Memory B cell (primary cell): ENCODE measurements around the gene DLG5.

Source experiments
- ATAC-seq: fragments of 150-1000 bp; cut with Tn5 transposase; 2 replicates; pipeline ENCODE4 v1.10.0; 2021; ENCODE audit warnings: low read depth, mild to moderate bottlenecking, moderate library complexity
- DNase-seq, 2 donors: peaks; one replicate each; pipeline ENCODE4 v3.0.0; 2022; ENCODE audit warnings: low spot score in 2 of 2
- H3K27ac Mint-ChIP-seq: one replicate; pipeline ENCODE4 v1.8.0; 2022; ENCODE audit warnings: mild to moderate bottlenecking, moderate library complexity, mixed read lengths
- H3K27me3 Mint-ChIP-seq: one replicate; pipeline ENCODE4 v1.8.0; 2022; ENCODE audit warnings: mixed read lengths
- H3K36me3 Mint-ChIP-seq: one replicate; pipeline ENCODE4 v1.8.0; 2022; ENCODE audit warnings: mild to moderate bottlenecking, mixed read lengths
- H3K4me1 Mint-ChIP-seq: one replicate; pipeline ENCODE4 v1.8.0; 2022; ENCODE audit warnings: mixed read lengths
- H3K4me3 Mint-ChIP-seq: one replicate; pipeline ENCODE4 v1.8.0; 2022; ENCODE audit warnings: mild to moderate bottlenecking, moderate library complexity, mixed read lengths
- H3K9me3 Mint-ChIP-seq: one replicate; pipeline ENCODE4 v1.8.0; 2022; ENCODE audit warnings: mixed read lengths

Gene DLG5

DNA sequence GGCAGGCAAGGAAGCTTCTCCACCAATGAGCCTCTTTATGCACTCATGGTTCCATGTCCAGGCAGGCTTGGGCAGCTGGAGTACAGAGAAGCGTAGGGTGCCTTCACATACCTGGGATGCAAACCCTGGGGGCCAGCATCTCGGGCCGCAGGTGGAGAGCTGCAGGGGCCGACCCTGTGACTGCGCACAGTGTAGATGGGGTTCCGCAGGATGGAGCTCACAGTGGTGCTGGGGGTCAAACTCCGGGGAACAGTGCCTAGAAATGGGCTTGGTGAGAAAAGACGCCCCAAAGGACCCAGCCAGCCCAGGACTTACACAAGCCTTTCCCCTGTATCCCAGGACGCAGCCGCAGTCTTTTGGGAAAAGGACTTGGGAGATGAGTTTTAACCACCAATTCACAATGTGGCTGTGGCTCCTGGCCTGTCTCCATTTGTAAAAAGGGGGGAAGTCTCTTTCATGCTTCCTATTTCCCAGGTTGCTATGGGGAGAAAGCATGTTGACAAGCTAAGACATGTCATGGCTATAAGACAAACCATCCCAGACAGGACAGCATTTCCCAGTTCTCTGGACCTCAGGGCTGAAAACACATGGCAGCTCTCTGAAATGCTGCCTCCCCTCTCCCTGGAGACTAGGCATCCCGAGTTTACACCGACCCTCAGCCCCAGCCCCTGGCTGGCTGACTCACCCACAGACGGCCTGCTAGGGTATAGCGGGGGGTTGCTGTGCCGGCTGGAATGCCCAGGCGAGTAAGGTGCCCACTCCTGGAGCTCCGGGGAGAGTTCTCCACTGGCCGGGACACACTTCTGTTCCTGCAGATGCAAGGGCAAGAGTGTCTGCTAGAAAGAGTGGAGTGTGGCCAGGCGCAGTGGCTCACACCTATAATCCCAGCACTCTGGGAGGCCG lies 107.1 kb downstream of the DLG5 start:
- H3K27me3 Mint-ChIP-seq, result no peaks in the 10 kb centered on the region
- DNase-seq (no peak), ATAC-seq (no peak)
- no peak overlapping the region for H3K4me3 Mint-ChIP-seq
- H3K9me3 Mint-ChIP-seq, result no peaks in the 10 kb centered on the region
- H3K4me1 Mint-ChIP-seq, result no peaks in the 10 kb centered on the region
- no peak overlapping the region for H3K27ac Mint-ChIP-seq
- H3K36me3 Mint-ChIP-seq, result no peaks in the 10 kb centered on the region

DNA sequence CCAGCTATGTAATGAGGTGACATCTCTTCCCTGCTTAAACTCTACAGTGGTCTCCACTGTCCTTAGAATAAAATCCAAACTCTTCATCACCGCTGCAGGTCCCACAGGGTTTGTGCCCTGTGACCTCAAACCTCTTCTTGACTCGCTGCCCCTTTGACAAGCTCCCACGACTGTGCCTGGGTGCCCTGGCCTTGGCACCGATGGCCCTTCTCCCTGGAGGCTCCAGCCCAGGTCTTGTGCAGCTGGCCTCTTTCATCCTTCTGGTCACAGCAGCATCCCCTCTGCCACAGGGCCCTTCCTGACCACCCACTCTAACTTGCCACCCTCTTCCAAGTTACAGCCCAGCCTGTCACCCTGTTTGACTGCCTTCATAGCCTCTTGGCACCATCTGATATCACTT lies 108.2 kb downstream of the DLG5 start:
- DNase-seq (no peak), ATAC-seq (no peak)
- Mint-ChIP-seq H3K9me3 (no peaks in the 10 kb centered on the region), H3K27me3 (no peaks in the 10 kb centered on the region), H3K4me1 (no peaks in the 10 kb centered on the region), H3K4me3 (no peak overlapping the region), H3K36me3 (no peaks in the 10 kb centered on the region), H3K27ac (no peak overlapping the region)

DNA sequence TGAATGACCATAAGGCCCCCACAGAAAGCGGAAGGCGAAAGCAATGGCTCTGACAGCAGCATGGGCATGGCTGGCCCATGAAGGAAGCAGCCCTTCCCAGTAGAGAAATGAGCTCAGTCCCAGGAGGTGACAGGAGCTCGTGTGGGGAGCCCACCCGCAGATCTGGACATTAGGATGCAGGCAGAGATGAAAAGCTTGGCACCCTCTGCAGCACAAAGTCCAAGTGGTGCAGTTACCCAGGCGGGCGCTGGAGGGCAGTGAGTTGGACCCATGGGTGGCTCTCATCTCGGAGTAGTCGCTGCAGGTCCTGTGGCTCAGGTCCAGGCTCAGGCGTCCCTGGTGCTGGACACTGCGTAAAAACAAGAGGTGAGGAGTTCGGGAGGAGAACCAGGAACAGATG lies 109.0 kb downstream of the DLG5 start:
- DNase-seq, result no peak
- H3K4me1 Mint-ChIP-seq, result no peaks in the 10 kb centered on the region
- no peaks in the 10 kb centered on the region for H3K9me3 Mint-ChIP-seq
- ATAC-seq, result no peak
- H3K27ac Mint-ChIP-seq, result no peak overlapping the region
- no peaks in the 10 kb centered on the region for H3K27me3 Mint-ChIP-seq
- no peak overlapping the region for H3K4me3 Mint-ChIP-seq
- no peaks in the 10 kb centered on the region for H3K36me3 Mint-ChIP-seq

DNA sequence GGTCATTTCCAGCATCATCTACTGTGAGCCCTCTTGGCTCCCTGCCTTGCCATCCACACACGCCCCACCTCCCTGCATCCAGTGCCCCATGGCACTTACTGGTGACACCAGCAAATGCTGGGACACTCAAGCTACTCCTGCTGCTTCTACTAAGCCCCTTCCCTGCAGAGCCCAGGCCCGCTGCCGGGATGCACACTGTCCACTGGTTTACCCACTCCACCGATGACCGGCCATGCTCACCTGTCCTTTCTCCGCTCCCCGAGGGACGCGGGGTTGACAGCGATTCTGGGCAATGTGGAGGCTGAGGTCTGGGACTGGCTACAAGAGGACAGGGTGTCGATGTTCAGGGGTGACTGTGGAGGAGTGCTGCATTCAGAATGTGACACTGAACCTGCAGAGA lies 110.2 kb downstream of the DLG5 start:
- Mint-ChIP-seq H3K4me3 (no peak overlapping the region), H3K27me3 (no peaks in the 10 kb centered on the region), H3K9me3 (no peaks in the 10 kb centered on the region), H3K27ac (no peak overlapping the region), H3K36me3 (no peaks in the 10 kb centered on the region), H3K4me1 (no peaks in the 10 kb centered on the region)
- ATAC-seq (no peak), DNase-seq (no peak)

DNA sequence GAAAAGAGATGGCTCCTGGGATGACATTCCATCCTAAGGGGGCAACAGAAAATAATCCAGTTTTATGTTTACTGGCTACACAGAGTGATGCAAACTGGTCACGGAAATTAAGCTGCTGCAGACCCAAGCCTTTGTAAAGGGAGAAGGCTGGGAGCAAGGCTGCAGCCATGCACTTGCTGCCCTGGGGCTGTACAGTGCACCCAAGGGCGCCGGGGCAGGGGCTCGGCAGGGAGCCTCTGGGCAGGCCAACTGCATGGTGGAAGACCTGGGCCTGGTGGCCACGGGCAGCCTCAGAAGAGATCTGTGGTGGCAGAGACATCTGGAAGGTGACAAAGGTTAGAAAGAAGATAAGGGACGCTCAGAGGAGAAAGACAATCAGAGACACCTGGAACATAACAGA lies 113.8 kb downstream of the DLG5 start:
- H3K27me3 Mint-ChIP-seq, result no peaks in the 10 kb centered on the region
- no peak overlapping the region for H3K27ac Mint-ChIP-seq
- H3K4me3 Mint-ChIP-seq, result no peak overlapping the region
- DNase-seq (no peak), ATAC-seq (no peak)
- H3K4me1 Mint-ChIP-seq, result no peaks in the 10 kb centered on the region
- H3K36me3 Mint-ChIP-seq, result no peaks in the 10 kb centered on the region
- H3K9me3 Mint-ChIP-seq, result no peaks in the 10 kb centered on the region

DNA sequence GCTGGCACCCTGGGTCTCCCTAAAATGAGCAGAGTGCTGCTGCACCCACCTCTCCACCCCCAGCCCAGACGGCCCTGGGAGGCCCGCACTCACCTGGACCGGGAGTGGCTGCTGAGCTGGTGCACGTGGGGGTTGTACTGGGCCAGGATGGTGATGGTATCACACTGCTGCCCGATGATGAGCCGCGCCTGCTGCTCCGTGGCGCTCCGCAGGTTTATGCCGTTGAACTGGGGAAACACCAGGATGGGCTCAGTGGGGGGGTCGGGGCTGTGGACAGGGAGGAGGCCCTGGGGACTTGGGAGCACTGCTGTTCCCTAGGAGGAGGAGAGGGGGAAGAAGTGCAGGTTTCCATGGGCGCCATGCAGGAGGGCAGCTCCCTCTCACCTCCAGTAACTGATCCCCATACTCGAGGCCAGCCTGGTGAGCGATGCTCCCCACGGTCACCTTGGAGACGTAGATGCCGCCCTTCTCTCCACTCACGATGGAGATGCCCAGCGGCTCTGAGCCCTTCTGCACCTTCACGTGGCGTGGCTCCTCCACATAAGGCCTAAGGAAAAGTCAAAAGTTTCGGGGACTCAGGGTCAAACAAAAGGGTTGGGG lies 114.6 kb downstream of the DLG5 start:
- Mint-ChIP-seq H3K9me3 (no peaks in the 10 kb centered on the region), H3K36me3 (no peaks in the 10 kb centered on the region), H3K27ac (no peak overlapping the region), H3K27me3 (no peaks in the 10 kb centered on the region), H3K4me1 (no peaks in the 10 kb centered on the region), H3K4me3 (no peak overlapping the region)
- ATAC-seq, result no peak
- DNase-seq, result no peak

DNA sequence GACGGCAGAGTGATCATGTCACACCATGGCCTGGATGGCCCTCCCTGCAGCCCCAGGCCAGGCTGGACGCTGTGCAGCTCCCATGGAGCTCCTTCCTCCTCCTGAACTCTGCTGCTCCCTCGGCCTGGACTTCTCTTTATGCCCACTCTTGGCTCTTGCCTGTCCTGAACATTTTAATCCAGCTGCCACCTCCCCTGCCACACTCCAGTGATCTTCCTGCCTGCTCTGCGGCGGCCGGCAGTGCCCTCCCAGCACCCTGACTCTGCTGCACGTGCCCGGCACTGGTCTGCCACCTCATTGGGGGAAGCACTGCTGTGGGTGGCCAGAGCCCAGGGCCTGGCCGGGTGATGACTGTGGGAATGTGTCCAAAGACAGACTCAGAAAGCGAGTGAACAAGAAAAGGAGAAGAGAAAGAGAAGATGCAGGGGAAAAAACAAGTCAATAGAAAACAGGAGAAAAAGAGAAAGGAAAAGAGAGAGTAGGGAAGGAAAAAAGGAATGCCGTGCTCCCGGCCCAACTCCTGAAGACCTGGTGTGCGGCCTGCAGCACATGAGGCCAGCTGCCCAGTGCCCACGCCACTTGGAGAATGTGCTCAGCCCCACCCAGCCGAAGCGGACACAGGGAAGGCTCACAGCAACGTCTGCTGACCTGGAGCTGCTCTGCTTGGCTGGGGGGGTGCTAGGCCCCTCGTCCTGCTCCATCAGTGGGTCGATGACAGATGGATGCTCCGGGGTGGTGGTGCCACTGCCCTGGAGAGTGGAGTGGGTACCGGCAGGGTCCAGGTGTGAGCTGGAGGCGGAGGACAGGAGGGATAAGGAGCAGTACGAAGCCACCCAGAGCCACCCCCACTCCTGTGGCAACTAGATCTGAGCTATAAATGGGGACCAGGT lies 115.9 kb downstream of the DLG5 start:
- DNase-seq (no peak), ATAC-seq (no peak)
- H3K9me3 Mint-ChIP-seq, result no peaks in the 10 kb centered on the region
- H3K36me3 Mint-ChIP-seq, result no peaks in the 10 kb centered on the region
- no peak overlapping the region for H3K4me3 Mint-ChIP-seq
- no peaks in the 10 kb centered on the region for H3K27me3 Mint-ChIP-seq
- no peak overlapping the region for H3K27ac Mint-ChIP-seq
- H3K4me1 Mint-ChIP-seq, result no peaks in the 10 kb centered on the region

DNA sequence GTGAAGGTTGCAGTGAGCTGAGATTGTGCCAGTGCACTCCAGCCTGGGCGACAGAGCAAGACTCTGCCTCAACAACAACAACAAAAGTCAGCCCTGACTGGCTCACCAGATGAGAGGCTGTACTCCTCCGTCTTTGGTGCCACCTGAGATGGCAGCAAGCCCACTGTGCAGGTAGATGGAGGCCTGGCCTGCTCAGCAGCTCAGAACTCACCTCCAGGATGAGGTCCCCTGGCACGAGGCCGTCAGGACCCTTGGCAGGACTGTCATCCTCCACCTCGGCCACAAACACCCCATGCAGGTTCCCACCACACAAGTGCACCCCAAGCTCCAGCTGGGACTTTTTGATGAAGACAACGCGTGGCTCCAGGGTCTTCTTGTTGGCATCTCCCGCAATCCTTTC lies 117.2 kb downstream of the DLG5 start:
- DNase-seq, result no peak
- Mint-ChIP-seq H3K27ac (no peak overlapping the region), H3K4me1 (no peaks in the 10 kb centered on the region), H3K36me3 (no peaks in the 10 kb centered on the region), H3K9me3 (no peaks in the 10 kb centered on the region), H3K4me3 (no peak overlapping the region), H3K27me3 (no peaks in the 10 kb centered on the region)
- ATAC-seq, result no peak

DNA sequence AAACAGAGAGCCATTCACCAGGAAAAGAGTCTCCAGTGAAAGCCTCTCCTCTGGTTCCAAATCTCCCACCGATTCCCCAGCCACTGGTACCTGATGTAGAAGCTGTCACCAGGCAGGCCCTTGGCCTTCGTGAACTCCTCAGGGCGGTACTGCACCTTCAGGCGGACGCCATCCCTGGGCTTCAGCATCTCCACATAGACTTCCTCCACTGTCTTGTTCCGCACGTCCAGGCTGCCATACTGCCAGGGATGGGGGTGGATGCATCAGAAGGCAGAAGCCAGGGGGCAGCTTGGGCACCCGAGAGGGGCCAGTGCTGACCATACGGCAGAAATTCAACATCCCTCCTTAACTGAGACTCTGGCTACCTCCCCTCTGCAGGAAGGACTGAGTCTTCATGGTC lies 118.8 kb downstream of the DLG5 start:
- no peak overlapping the region for H3K4me3 Mint-ChIP-seq
- ATAC-seq (no peak), DNase-seq (no peak)
- H3K9me3 Mint-ChIP-seq, result no peaks in the 10 kb centered on the region
- H3K4me1 Mint-ChIP-seq, result no peaks in the 10 kb centered on the region
- no peaks in the 10 kb centered on the region for H3K27me3 Mint-ChIP-seq
- H3K27ac Mint-ChIP-seq, result no peak overlapping the region
- no peaks in the 10 kb centered on the region for H3K36me3 Mint-ChIP-seq

DNA sequence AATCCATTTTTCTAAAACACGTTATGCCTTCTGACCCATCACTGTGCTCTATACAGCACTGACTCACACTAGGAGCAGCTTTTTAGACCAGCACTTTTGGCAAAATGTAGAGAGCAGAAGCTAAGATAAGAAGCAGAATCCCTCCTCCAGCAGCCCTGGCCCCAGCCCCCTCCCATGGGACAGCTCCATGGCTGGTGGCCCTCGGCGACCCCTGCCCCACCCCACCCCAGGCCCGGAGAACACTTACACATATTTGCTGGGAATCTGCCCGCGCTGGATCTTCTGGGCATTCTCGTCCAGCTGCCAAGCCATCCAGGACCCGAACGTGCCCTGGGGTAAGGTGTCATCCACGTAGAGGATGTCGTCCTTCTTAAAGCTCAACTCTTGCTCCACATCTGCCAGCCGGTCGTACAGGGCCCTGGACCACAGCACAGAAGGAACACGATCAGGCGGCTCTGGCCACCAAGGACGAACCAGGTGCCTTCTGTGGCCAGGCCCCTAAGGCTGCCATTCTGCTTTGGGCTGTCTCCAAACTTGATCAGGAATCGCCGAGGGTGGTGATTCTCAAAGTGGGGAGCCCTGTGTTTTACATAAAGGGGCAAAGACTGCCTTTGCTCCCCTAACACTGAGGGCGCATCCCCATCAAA lies 119.9 kb downstream of the DLG5 start:
- DNase-seq (no peak), ATAC-seq (no peak)
- Mint-ChIP-seq H3K4me3 (no peak overlapping the region), H3K9me3 (no peaks in the 10 kb centered on the region), H3K4me1 (no peaks in the 10 kb centered on the region), H3K27ac (no peak overlapping the region), H3K36me3 (no peaks in the 10 kb centered on the region), H3K27me3 (no peaks in the 10 kb centered on the region)

DNA sequence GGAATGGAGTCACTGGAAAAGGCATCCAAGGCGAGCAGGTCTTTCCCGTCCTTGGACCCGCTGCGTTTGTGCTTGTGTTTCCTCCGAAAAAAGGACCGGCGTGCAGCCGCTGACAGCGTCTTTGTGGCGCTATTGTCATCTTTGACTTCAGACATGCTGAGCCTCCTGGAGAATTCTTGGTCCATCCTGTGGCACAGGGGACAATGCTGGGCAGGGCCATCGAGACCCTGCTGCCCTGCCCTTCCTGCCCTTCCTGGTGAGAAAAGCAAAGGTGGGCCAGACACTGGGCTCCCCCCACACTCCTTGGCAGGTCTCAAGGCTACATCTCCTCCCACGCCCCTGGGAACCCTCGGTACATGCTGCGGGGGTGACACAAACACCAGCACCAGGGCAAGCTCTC lies 120.9 kb downstream of the DLG5 start:
- no peak for DNase-seq
- Mint-ChIP-seq H3K4me1 (peaks cover 4% of the 10 kb centered on the region), H3K9me3 (no peaks in the 10 kb centered on the region), H3K4me3 (no peak overlapping the region), H3K36me3 (no peaks in the 10 kb centered on the region), H3K27ac (no peak overlapping the region), H3K27me3 (no peaks in the 10 kb centered on the region)
- no peak for ATAC-seq

DNA sequence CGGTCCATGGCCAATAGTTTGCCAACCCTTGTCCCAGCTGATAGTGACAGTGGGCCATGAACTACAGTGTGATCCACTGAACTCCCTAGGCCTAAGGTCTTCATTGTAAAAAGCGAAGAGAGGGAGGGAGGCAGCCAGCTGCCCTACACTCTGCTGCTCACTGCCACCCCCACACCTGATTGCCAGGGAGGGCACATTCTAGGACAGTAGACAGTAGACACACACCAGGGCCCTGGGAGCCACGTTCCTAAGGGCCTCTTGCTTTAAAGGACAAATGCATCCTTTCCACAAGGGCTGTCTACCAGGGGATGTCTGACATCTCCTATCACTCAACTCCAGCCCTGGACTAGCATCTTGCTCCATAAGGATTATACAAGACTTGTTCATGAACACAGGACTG lies 122.2 kb downstream of the DLG5 start:
- H3K4me1 Mint-ChIP-seq, result peaks cover 4% of the 10 kb centered on the region
- H3K4me3 Mint-ChIP-seq, result no peak overlapping the region
- DNase-seq (no peak), ATAC-seq (no peak)
- no peaks in the 10 kb centered on the region for H3K9me3 Mint-ChIP-seq
- no peak overlapping the region for H3K27ac Mint-ChIP-seq
- no peaks in the 10 kb centered on the region for H3K27me3 Mint-ChIP-seq
- no peaks in the 10 kb centered on the region for H3K36me3 Mint-ChIP-seq

DNA sequence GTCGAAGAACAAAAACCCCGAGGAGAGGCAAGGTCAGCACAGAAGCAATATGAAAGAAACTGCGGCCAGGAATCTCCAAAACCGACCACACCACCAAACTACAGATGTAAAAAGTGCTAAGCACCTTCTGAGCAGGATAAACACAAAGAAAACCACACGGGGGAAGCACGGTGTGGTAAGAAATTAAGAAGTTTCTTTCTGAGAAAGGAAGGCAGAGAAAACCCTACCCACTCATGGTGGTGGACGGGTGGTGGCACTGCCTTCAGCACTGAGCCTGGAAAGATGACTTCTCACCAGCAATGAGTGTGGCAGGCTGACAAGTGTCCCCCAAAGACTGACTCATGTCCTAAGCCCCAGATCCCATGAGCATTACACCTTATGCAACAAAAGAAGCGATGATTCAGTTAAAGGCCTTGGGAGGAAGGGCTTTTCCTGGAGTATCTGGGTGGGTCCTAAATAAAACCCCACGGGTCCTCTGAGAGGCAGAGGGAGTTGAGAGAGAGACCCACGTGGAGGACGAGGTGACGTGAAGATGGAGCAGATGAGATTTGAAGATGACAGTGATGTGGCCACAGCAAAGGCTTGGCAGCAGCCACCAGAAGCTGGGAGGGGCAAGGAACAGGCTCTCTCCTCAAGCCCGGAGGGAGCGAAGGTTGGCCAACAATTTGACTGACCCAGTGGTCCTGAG lies 124.9 kb downstream of the DLG5 start:
- Mint-ChIP-seq H3K27me3 (no peaks in the 10 kb centered on the region), H3K9me3 (no peaks in the 10 kb centered on the region), H3K4me3 (no peak overlapping the region), H3K27ac (no peak overlapping the region), H3K4me1 (peaks cover 4% of the 10 kb centered on the region), H3K36me3 (no peaks in the 10 kb centered on the region)
- ATAC-seq (no peak), DNase-seq (no peak)
